GM12801 (cell line): ENCODE data around the gene MACROD2.

Source experiments
- TF ChIP-seq, protein P1 (sequence below): IDR thresholded peaks from one replicate; pipeline ENCODE4 v1.5.1; 2011; ENCODE audit warnings: control low read depth; ENCODE audit not compliant: insufficient read length; ENCODE audit errors: extremely low read depth

The MACROD2 gene

GRCh38 chr20:15919118-15919517 is 1923.8 kb downstream of the MACROD2 start:
- TF ChIP-seq, protein P1, sequence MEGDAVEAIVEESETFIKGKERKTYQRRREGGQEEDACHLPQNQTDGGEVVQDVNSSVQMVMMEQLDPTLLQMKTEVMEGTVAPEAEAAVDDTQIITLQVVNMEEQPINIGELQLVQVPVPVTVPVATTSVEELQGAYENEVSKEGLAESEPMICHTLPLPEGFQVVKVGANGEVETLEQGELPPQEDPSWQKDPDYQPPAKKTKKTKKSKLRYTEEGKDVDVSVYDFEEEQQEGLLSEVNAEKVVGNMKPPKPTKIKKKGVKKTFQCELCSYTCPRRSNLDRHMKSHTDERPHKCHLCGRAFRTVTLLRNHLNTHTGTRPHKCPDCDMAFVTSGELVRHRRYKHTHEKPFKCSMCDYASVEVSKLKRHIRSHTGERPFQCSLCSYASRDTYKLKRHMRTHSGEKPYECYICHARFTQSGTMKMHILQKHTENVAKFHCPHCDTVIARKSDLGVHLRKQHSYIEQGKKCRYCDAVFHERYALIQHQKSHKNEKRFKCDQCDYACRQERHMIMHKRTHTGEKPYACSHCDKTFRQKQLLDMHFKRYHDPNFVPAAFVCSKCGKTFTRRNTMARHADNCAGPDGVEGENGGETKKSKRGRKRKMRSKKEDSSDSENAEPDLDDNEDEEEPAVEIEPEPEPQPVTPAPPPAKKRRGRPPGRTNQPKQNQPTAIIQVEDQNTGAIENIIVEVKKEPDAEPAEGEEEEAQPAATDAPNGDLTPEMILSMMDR, result no peak

- TF ChIP-seq, protein P1, result no peak
These were observed 1926.6 kb downstream of the MACROD2 start for GRCh38 chr20:15921930-15922329.

DNA sequence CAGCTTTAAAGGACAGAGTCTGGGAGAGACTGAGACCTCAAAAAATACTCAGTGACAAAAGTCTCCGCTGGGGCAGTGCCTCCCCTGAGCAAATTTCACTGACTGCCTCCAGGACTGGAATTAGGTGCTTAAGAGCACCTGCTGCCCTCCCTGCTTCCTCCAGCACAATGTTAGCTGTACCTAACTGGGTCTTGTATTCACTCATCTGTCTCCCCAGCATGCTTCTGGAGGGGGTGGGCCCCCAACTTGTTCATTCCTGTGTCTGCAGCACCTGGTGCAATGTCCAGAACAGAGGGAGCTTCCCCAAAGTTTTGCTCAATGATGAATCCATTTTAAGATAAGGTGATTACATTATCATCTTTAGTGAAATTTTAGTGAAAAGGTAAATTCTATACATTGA is 1927.2 kb downstream of the MACROD2 start:
- TF ChIP-seq, protein P1, result no peak

GRCh38 chr20:15923030-15923776 is 1927.9 kb downstream of the MACROD2 start:
- TF ChIP-seq, protein P1, result no peak

GRCh38 chr20:15924556-15924955 is 1929.2 kb downstream of the MACROD2 start:
- TF ChIP-seq, protein P1, result no peak

GRCh38 chr20:15925376-15925775 is 1930.1 kb downstream of the MACROD2 start:
- TF ChIP-seq, protein P1, result no peak

GRCh38 chr20:15927893-15928650 is 1932.8 kb downstream of the MACROD2 start:
- TF ChIP-seq, protein P1, result no peak
